ENCODE results near the gene MPHOSPH10. TPM values are rescaled to one million over a fixed set of nuclear protein-coding genes. Genes with fewer than 3 reads are reported as not detected.
"Not testable (repeated sequence)": the region's sequence is repeated elsewhere in the genome, so short reads cannot be mapped to it uniquely, and the experiment has no call there.

MPHOSPH10 gene
- total RNA-seq, 1 donor from 2014 or later: 27.9 TPM

DNA sequence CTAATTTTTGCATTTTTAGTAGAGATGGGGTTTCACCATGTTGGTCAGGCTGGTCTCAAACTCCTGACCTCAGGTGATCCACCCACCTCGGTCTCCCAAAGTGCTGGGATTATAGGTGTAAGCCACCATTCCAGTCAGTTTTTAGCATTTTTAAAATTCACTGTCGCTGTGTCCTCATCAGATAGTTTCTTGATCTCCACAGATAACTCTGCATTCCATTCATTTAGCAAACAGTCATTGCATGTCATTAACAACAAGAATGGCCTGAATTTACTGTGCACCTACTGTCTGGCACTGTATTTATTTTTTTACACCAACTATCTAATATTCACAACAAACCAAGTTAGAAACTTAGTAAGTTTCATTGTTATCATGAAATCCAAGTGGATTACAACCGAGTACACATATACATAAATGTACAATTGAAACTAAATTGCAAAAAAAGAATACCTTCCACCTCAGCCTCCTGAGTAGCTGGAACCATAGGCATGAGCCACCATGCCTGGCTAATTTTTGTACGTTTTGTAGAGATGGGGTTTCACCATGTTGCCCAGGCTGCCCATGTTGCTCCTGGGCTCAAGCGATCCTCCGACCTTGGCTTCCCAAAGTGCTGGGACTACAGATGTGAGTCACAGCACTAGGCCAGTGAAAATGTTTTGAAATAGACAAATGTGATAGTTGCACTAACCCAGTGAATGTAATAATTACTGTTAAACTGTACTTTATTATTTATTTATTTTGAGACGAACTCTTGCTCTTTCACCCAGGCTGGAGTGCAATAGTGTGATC is 4.7 kb upstream of the MPHOSPH10 start:
- Histone ChIP-seq H3K36me3 (peaks cover 8% of the 10 kb centered on the region), H3K9me3 (no peaks in the 10 kb centered on the region), H3K27me3 (no peaks in the 10 kb centered on the region), H3K4me1 (peaks cover 3% of the 10 kb centered on the region), H3K27ac (no peak overlapping the region), H3K4me3 (no peak overlapping the region)
- DNase-seq (no peak), ATAC-seq (no peak)
- intact Hi-C loops (cut with DNase I): no loop called here
- TF ChIP-seq, protein P1, sequence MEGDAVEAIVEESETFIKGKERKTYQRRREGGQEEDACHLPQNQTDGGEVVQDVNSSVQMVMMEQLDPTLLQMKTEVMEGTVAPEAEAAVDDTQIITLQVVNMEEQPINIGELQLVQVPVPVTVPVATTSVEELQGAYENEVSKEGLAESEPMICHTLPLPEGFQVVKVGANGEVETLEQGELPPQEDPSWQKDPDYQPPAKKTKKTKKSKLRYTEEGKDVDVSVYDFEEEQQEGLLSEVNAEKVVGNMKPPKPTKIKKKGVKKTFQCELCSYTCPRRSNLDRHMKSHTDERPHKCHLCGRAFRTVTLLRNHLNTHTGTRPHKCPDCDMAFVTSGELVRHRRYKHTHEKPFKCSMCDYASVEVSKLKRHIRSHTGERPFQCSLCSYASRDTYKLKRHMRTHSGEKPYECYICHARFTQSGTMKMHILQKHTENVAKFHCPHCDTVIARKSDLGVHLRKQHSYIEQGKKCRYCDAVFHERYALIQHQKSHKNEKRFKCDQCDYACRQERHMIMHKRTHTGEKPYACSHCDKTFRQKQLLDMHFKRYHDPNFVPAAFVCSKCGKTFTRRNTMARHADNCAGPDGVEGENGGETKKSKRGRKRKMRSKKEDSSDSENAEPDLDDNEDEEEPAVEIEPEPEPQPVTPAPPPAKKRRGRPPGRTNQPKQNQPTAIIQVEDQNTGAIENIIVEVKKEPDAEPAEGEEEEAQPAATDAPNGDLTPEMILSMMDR (IDR thresholded peaks at IDR 0.05): no peak

- Histone ChIP-seq H3K4me1 (peaks cover 12% of the 10 kb centered on the region), H3K27me3 (no peaks in the 10 kb centered on the region), H3K27ac (no peak overlapping the region), H3K9me3 (no peaks in the 10 kb centered on the region), H3K36me3 (peaks cover 8% of the 10 kb centered on the region), H3K4me3 (no peak overlapping the region)
- TF ChIP-seq, protein P1 (IDR thresholded peaks at IDR 0.05): no peak
- ATAC-seq: no peak
- DNase-seq: no peak
- intact Hi-C loops (cut with DNase I): no loop called here
Measured at GRCh38 chr2:71126957-71127356, 3.5 kb upstream of the MPHOSPH10 start.

DNA sequence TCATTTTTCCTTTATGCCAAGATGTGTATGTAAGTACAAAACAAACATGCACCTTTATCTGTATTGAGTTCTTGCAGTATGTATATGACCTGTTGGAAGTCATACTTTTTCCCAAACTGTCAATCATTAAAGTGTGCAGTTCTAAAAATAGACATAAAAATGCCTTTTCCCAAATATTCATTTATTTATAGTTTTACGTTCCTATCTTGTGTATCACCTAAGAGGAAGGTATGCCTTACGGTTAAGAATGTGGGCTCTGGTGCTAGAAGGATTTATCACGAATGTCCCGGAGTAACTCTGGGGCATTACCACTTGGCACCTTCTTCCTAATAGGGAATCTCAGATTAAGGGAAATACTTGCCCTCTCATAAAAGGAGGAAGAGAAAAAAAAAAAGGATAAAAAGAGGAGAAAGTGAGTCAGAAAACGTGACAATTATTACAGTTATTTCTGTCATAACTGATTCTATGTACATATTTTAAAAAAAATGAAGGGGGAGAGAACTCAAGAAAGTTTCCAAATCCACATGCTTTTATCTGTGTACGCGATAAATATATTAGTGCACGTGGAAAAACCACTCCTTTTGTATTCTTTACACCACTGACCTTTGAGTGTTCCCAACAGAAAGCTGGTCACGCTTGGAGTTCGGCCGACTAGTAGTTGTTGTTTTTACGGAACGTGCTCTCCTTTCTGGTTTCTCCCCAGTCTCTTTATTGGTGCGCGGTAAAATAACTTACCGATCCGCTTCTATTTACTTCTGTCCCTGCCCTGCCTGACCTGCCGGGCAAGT is 1.1 kb upstream of the MPHOSPH10 start:
- DNase-seq (no peak), ATAC-seq (no peak)
- intact Hi-C loops (cut with DNase I): no loop called here
- no peaks in the 10 kb centered on the region for H3K27me3 ChIP-seq
- peak overlapping the region; percentile 95 for H3K27ac ChIP-seq
- H3K36me3 ChIP-seq: peaks cover 11% of the 10 kb centered on the region
- peaks cover 20% of the 10 kb centered on the region for H3K4me1 ChIP-seq
- no peaks in the 10 kb centered on the region for H3K9me3 ChIP-seq
- peak overlapping the region; percentile 86 for H3K4me3 ChIP-seq
- TF ChIP-seq, protein P1 (IDR thresholded peaks at IDR 0.05): no peak

- intact Hi-C loops (cut with DNase I): no loop called here
- Histone ChIP-seq H3K36me3 (peaks cover 17% of the 10 kb centered on the region), H3K27me3 (no peaks in the 10 kb centered on the region), H3K27ac (peak overlapping the region; percentile 95), H3K4me1 (peaks cover 20% of the 10 kb centered on the region), H3K9me3 (no peaks in the 10 kb centered on the region), H3K4me3 (peak overlapping the region; percentile 86)
- ATAC-seq (peak; percentile 81), DNase-seq (no peak)
- TF ChIP-seq, protein P1 (IDR thresholded peaks at IDR 0.05): no peak
Measured at GRCh38 chr2:71129902-71130151, 607 bp upstream of the MPHOSPH10 start.

DNA sequence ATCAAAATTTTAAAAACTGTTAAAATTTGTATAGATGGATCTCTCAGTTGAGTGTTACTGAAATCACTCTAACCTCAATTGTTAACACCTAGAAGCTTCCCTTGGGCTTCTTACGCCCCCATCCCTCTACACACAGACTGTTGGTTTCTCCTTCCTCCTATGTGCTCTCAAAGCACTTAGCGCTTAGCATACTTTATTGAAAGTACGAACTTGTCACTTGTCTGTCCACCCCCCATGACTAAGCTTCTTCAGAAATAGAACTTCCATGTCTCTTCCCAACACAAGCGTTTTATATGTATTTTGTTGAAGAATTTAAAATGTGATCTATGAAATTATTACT is 441 bp downstream of the MPHOSPH10 start:
- H3K27ac ChIP-seq: peak overlapping the region; percentile 95

DNA sequence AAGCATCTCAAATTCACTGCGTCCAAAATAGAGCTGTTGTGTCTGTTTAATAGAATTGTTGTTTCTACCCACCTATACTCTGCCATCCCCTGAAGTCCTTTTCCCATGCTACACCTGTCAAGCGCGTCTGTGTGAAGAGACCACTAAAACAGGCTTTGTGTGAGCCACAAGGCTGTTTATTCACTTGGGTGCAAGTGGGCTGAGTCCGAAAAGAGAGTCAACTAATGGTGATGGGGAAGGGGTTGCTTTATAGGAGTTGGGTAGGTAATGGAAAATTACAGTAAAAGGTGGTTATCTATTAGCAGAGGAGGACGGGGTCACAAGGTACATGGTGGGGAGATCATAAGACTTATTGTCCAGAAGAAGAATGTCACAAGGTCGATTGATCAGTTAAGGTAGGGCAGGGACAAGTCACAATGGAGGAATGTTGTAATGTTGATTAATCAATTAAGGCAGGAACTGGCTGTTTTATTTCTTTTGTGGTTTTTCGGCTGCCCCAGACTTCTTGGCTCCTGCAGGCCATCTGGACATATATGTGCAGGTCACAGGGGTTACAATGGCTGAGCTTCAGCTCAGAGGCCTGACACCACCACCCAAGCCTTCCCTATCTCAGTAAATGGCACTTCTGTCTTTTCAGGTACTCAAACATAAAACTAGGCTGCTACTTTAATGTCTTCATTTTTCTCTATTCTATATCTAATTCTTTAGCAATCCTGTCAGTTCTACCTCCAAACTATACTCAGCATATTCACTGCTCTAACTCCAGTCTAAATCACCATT is 1.1 kb downstream of the MPHOSPH10 start:
- ATAC-seq; DNase-seq; intact Hi-C loops (cut with DNase I); H3K27me3 ChIP-seq; H3K9me3 ChIP-seq; H3K27ac ChIP-seq: not testable (repeated sequence)
- Histone ChIP-seq H3K36me3 (peaks cover 34% of the 10 kb centered on the region), H3K4me3 (peak overlapping the region; percentile 86), H3K4me1 (peaks cover 20% of the 10 kb centered on the region)

More for the DNA sequence above, 441 bp downstream of the MPHOSPH10 start:
- Histone ChIP-seq H3K36me3 (peaks cover 27% of the 10 kb centered on the region), H3K9me3 (no peaks in the 10 kb centered on the region), H3K4me1 (peaks cover 20% of the 10 kb centered on the region), H3K27me3 (no peaks in the 10 kb centered on the region), H3K4me3 (peak overlapping the region; percentile 86)
- DNase-seq: no peak
- intact Hi-C loops (cut with DNase I): no loop called here
- no peak for ATAC-seq
- TF ChIP-seq, protein P1 (IDR thresholded peaks at IDR 0.05): no peak
